ENCODE data around the gene PEX16. TPM values are rescaled to one million over a fixed set of nuclear protein-coding genes. Genes with fewer than 3 reads are reported as not detected.

PEX16 gene
- total RNA-seq, 3 donors from 2014 or later (not counting 1 experiment from before 2014, with no cell fraction given) = 61.3 to 75.8 (median 67.6) TPM

- no peak for TF ChIP-seq CTCF (IDR thresholded peaks at IDR 0.05)
- H3K4me3 Mint-ChIP-seq = peak overlapping the region; percentile 97
- H3K9me3 Mint-ChIP-seq = no peaks in the 10 kb centered on the region
- WGBS (ENCODE audit: insufficient coverage) = 38% methylated on average over 7 of the region's 7 CpGs
- peak overlapping the region; percentile 96 for H3K27ac Mint-ChIP-seq
- peaks cover 19% of the 10 kb centered on the region for H3K36me3 ChIP-seq (ENCODE audit: control insufficient read depth, insufficient read depth, low read length)
- H3K4me1 Mint-ChIP-seq = peaks cover 32 to 49% of the 10 kb centered on the region in 2 donors
- peak overlapping the region; percentile 91 for H3K27ac ChIP-seq (ENCODE audit: low read length)
- no peaks in the 10 kb centered on the region for H3K36me3 Mint-ChIP-seq
- H3K4me1 ChIP-seq (ENCODE audit: control insufficient read depth, insufficient read depth, low read length) = peaks cover 58% of the 10 kb centered on the region
- peak overlapping the region; percentile 85 for H3K4me3 ChIP-seq (ENCODE audit: low read length)
- H3K9me3 ChIP-seq (ENCODE audit: control insufficient read depth, insufficient read depth, low read length) = no peaks in the 10 kb centered on the region
- DNase-seq (no peak), ATAC-seq (no peak)
- peaks cover 7% of the 10 kb centered on the region for H3K27me3 ChIP-seq (ENCODE audit: control insufficient read depth, insufficient read depth, low read length)
- H3K27me3 Mint-ChIP-seq (ENCODE audit: low read depth in 2 of 2) = peaks cover 2 to 6% of the 10 kb centered on the region in 2 donors
- intact Hi-C loops (cut with micrococcal nuclease) = loop anchor here (1.0 to 10.0 kb wide), 4 partner anchors 20 to 698 kb away; partner anchors contain the start of genes ATG13, CRY2, HARBI1 and PHF21A
These were observed 1.4 kb upstream of the PEX16 start for GRCh38 chr11:45918962-45919675.

GRCh38 chr11:45918331-45918941, 759 bp upstream of the PEX16 start:
- H3K4me3 ChIP-seq (ENCODE audit: low read length) = peak overlapping the region; percentile 85

GRCh38 chr11:45917286-45917622, 423 bp downstream of the PEX16 start:
- Mint-ChIP-seq H3K4me3 (peak overlapping the region; percentile 97), H3K36me3 (no peaks in the 10 kb centered on the region), H3K27me3 (ENCODE audit: low read depth in 2 of 2) (peaks cover 0 to 4% of the 10 kb centered on the region in 2 donors), H3K27ac (peak overlapping the region; percentile 96), H3K4me1 (peaks cover 30 to 43% of the 10 kb centered on the region in 2 donors), H3K9me3 (no peaks in the 10 kb centered on the region)
- Histone ChIP-seq H3K27me3 (ENCODE audit: control insufficient read depth, insufficient read depth, low read length) (peaks cover 3% of the 10 kb centered on the region), H3K4me3 (ENCODE audit: low read length) (peak overlapping the region; percentile 85), H3K4me1 (ENCODE audit: control insufficient read depth, insufficient read depth, low read length) (peaks cover 52% of the 10 kb centered on the region), H3K27ac (ENCODE audit: low read length) (peak overlapping the region; percentile 91), H3K36me3 (ENCODE audit: control insufficient read depth, insufficient read depth, low read length) (peaks cover 34% of the 10 kb centered on the region), H3K9me3 (ENCODE audit: control insufficient read depth, insufficient read depth, low read length) (no peaks in the 10 kb centered on the region)
- TF ChIP-seq CTCF (IDR thresholded peaks at IDR 0.05) = no peak
- WGBS (ENCODE audit: insufficient coverage) = 8% methylated on average over 14 of the region's 16 CpGs
- DNase-seq = no peak
- peak in 2 of 3 donors; percentile 1 to 11 for ATAC-seq
- intact Hi-C loops (cut with micrococcal nuclease) = loop anchor here (10.0 kb wide), 1 partner anchor 208 kb away; the partner anchor contains the start of gene PHF21A

More at GRCh38 chr11:45918331-45918941, 759 bp upstream of the PEX16 start:
- WGBS (ENCODE audit: insufficient coverage) = under 1% methylated on average over 33 of the region's 38 CpGs
- no peaks in the 10 kb centered on the region for H3K36me3 Mint-ChIP-seq
- H3K27me3 Mint-ChIP-seq (ENCODE audit: low read depth in 2 of 2) = peaks cover 0 to 4% of the 10 kb centered on the region in 2 donors
- no peaks in the 10 kb centered on the region for H3K9me3 ChIP-seq (ENCODE audit: control insufficient read depth, insufficient read depth, low read length)
- no peaks in the 10 kb centered on the region for H3K9me3 Mint-ChIP-seq
- DNase-seq = peak; percentile 51 to 71
- peak overlapping the region; percentile 96 for H3K27ac Mint-ChIP-seq
- H3K4me3 Mint-ChIP-seq = peak overlapping the region; percentile 97
- intact Hi-C loops (cut with micrococcal nuclease) = loop anchor here (1.0 to 10.0 kb wide), 4 partner anchors 19 to 699 kb away; partner anchors contain the start of genes ATG13, CRY2, HARBI1 and PHF21A
- peaks cover 26% of the 10 kb centered on the region for H3K36me3 ChIP-seq (ENCODE audit: control insufficient read depth, insufficient read depth, low read length)
- TF ChIP-seq CTCF (IDR thresholded peaks at IDR 0.05) = no peak
- H3K4me1 ChIP-seq (ENCODE audit: control insufficient read depth, insufficient read depth, low read length) = peaks cover 57% of the 10 kb centered on the region
- peak in 1 of 3 donors; percentile 0 for ATAC-seq
- H3K27me3 ChIP-seq (ENCODE audit: control insufficient read depth, insufficient read depth, low read length) = peaks cover 7% of the 10 kb centered on the region
- peak overlapping the region; percentile 91 for H3K27ac ChIP-seq (ENCODE audit: low read length)
- peaks cover 30 to 47% of the 10 kb centered on the region in 2 donors for H3K4me1 Mint-ChIP-seq
